PFSK-1 (cell line): ENCODE measurements around the gene GSG1L.

Source experiments
- FOXP2 ChIP-seq: optimal IDR thresholded peaks from 2 replicates; pipeline ENCODE3; 2011; ENCODE audit warnings: borderline replicate concordance, control low read depth, inconsistent platforms; ENCODE audit not compliant: insufficient read depth; ENCODE audit errors: extremely low read length, extremely low read depth
- POLR2AphosphoS5 ChIP-seq: IDR thresholded peaks from 2 replicates; pipeline ENCODE4 v1.6.1; 2012; ENCODE audit warnings: low read depth, mild to moderate bottlenecking, control low read depth, low read length, moderate library complexity
- REST ChIP-seq, 2 experiments: IDR thresholded peaks; 2 replicates each; pipeline versions ENCODE4 v1.6.1 to v1.8.0; 2011 to 2012; ENCODE audit warnings: low read depth in 2 of 2, low read length in 2 of 2, control low read depth in 1 of 2, inconsistent platforms in 1 of 2, mild to moderate bottlenecking in 1 of 2, moderate library complexity in 1 of 2; ENCODE audit not compliant: insufficient read depth in 1 of 2
- SIN3A ChIP-seq: IDR thresholded peaks from 2 replicates; pipeline ENCODE4 v1.6.1; 2012; ENCODE audit warnings: mild to moderate bottlenecking, low read length, moderate library complexity, borderline replicate concordance; ENCODE audit not compliant: insufficient read depth
- TAF1 ChIP-seq: IDR thresholded peaks from 2 replicates; pipeline ENCODE4 v1.6.1; 2012; ENCODE audit warnings: low read length, control low read depth, borderline replicate concordance; ENCODE audit not compliant: insufficient read depth

Gene GSG1L

GRCh38 chr16:28108590-28109247 lies 45.2 kb upstream of the GSG1L start:
- no peak for TF ChIP-seq SIN3A
- no peak for TF ChIP-seq REST (IDR thresholded peaks at IDR 0.05; ENCODE audit: insufficient read depth in 1 of 2, low read depth in 2 of 2, low read length in 2 of 2)
- no peak for TF ChIP-seq POLR2AphosphoS5
- TF ChIP-seq TAF1: no peak
- TF ChIP-seq FOXP2: no peak

GRCh38 chr16:28107232-28107631 lies 43.7 kb upstream of the GSG1L start:
- TF ChIP-seq FOXP2: no peak
- TF ChIP-seq TAF1: no peak
- TF ChIP-seq REST (IDR thresholded peaks at IDR 0.05; ENCODE audit: insufficient read depth in 1 of 2, low read depth in 2 of 2, low read length in 2 of 2): no peak
- TF ChIP-seq POLR2AphosphoS5: no peak
- TF ChIP-seq SIN3A: no peak

GRCh38 chr16:28106467-28107215 lies 43.1 kb upstream of the GSG1L start:
- TF ChIP-seq REST (IDR thresholded peaks at IDR 0.05; ENCODE audit: insufficient read depth in 1 of 2, low read depth in 2 of 2, low read length in 2 of 2): no peak
- TF ChIP-seq FOXP2: no peak
- no peak for TF ChIP-seq POLR2AphosphoS5
- TF ChIP-seq SIN3A: no peak
- TF ChIP-seq TAF1: no peak

- TF ChIP-seq TAF1 (no peak), POLR2AphosphoS5 (no peak), FOXP2 (no peak), REST (IDR thresholded peaks at IDR 0.05; ENCODE audit: insufficient read depth in 1 of 2, low read depth in 2 of 2, low read length in 2 of 2) (no peak), SIN3A (no peak)
Observed at GRCh38 chr16:28105954-28106353, 42.4 kb upstream of the GSG1L start.
